MM.1S (cell line): ENCODE data around the gene KRT40.

Source experiments
- DNase-seq: peaks from one replicate; pipeline ENCODE4 v3.0.0-alpha.2; 2015
- H2AFZ ChIP-seq: fragments of 300-600 bp; sonication (generic); 2 replicates; pipeline ENCODE4 v1.6.0; 2016; ENCODE audit warnings: antibody characterized with exemption, low read length
- H3F3A ChIP-seq: fragments of 300-600 bp; sonication (generic); 2 replicates; pipeline ENCODE4 v1.6.1; 2016; ENCODE audit warnings: mild to moderate bottlenecking, antibody characterized with exemption, low read length, moderate library complexity, mixed read lengths; ENCODE audit not compliant: insufficient read depth
- H3K27ac ChIP-seq: fragments of 300-600 bp; sonication (generic); 2 replicates; pipeline ENCODE4 v1.5.1; 2016; ENCODE audit warnings: mild to moderate bottlenecking, low read length
- H3K27me3 ChIP-seq: fragments of 300-600 bp; sonication (generic); replicated peaks from 2 replicates; pipeline ENCODE4 v1.6.0; 2016; ENCODE audit warnings: low read length; ENCODE audit not compliant: insufficient read depth
- H3K36me3 ChIP-seq: fragments of 300-600 bp; sonication (generic); replicated peaks from 2 replicates; pipeline ENCODE4 v1.6.1; 2016; ENCODE audit warnings: mild to moderate bottlenecking, low read length, mixed read lengths; ENCODE audit not compliant: insufficient read depth
- H3K4me1 ChIP-seq: fragments of 300-600 bp; sonication (generic); 2 replicates; pipeline ENCODE4 v1.6.1; 2016; ENCODE audit warnings: low read length, mixed read lengths
- H3K4me2 ChIP-seq: fragments of 300-600 bp; sonication (generic); 2 replicates; pipeline ENCODE4 v1.6.0; 2016; ENCODE audit warnings: low read depth, low read length
- H3K4me3 ChIP-seq: fragments of 300-600 bp; sonication (generic); 2 replicates; pipeline ENCODE4 v1.5.1; 2016; ENCODE audit warnings: low read length, mixed read lengths
- H3K79me2 ChIP-seq: fragments of 300-600 bp; sonication (generic); 2 replicates; pipeline ENCODE4 v1.6.1; 2016; ENCODE audit warnings: mixed run types, low read length, mixed read lengths
- H3K9ac ChIP-seq: fragments of 300-600 bp; sonication (generic); 2 replicates; pipeline ENCODE4 v1.6.1; 2016; ENCODE audit warnings: low read length, mixed read lengths
- H3K9me2 ChIP-seq: fragments of 300-600 bp; sonication (generic); replicated peaks from 2 replicates; pipeline ENCODE4 v1.6.1; 2016; ENCODE audit warnings: mild to moderate bottlenecking, low read length, mixed read lengths; ENCODE audit not compliant: insufficient read depth
- H3K9me3 ChIP-seq: fragments of 300-600 bp; sonication (generic); replicated peaks from 2 replicates; pipeline ENCODE4 v1.6.1; 2016; ENCODE audit warnings: mild to moderate bottlenecking, low read length, mixed read lengths; ENCODE audit not compliant: insufficient read depth
- H4K20me1 ChIP-seq: fragments of 300-600 bp; sonication (generic); 2 replicates; pipeline ENCODE4 v1.6.1; 2016; ENCODE audit warnings: mild to moderate bottlenecking, low read length, moderate library complexity, mixed read lengths; ENCODE audit not compliant: insufficient read depth
- CTCF ChIP-seq: fragments of 300-600 bp; sonication (generic); IDR thresholded peaks from 2 replicates; pipeline ENCODE4 v1.5.1; 2016; ENCODE audit warnings: antibody characterized with exemption, low read length, mixed read lengths
- EZH2 ChIP-seq: fragments of 300-600 bp; sonication (generic); optimal IDR thresholded peaks from 2 replicates; pipeline ENCODE3; 2017; ENCODE audit warnings: low read depth, mild to moderate bottlenecking, antibody characterized with exemption, low read length, mixed read lengths
- EZH2phosphoT487 ChIP-seq: fragments of 300-600 bp; sonication (generic); IDR thresholded peaks from 2 replicates; pipeline ENCODE4 v1.6.1; 2018; ENCODE audit warnings: antibody characterized with exemption, low read length

Gene KRT40

GRCh38 chr17:40997361-40997760 is 13.2 kb upstream of the KRT40 start:
- Histone ChIP-seq H4K20me1 (no peaks in the 10 kb centered on the region), H3K4me1 (no peaks in the 10 kb centered on the region), H3K4me3 (no peak overlapping the region), H3F3A (no peaks in the 10 kb centered on the region), H3K9me3 (no peaks in the 10 kb centered on the region), H3K9me2 (no peaks in the 10 kb centered on the region), H3K27me3 (no peaks in the 10 kb centered on the region), H2AFZ (no peak overlapping the region), H3K27ac (no peak overlapping the region), H3K79me2 (no peaks in the 10 kb centered on the region), H3K36me3 (no peaks in the 10 kb centered on the region), H3K9ac (no peak overlapping the region), H3K4me2 (no peak overlapping the region)
- DNase-seq: no peak
- TF ChIP-seq EZH2phosphoT487 (no peak), EZH2 (no peak), CTCF (no peak)

- no peak for TF ChIP-seq EZH2phosphoT487
- TF ChIP-seq EZH2: no peak
- TF ChIP-seq CTCF: no peak
- Histone ChIP-seq H3K9me2 (no peaks in the 10 kb centered on the region), H3K27me3 (no peaks in the 10 kb centered on the region), H3K36me3 (no peaks in the 10 kb centered on the region), H4K20me1 (no peaks in the 10 kb centered on the region), H3K27ac (no peak overlapping the region), H3F3A (no peaks in the 10 kb centered on the region), H3K4me2 (no peak overlapping the region), H3K9me3 (no peaks in the 10 kb centered on the region), H3K4me1 (no peaks in the 10 kb centered on the region), H2AFZ (no peak overlapping the region), H3K9ac (no peak overlapping the region), H3K79me2 (no peaks in the 10 kb centered on the region), H3K4me3 (no peak overlapping the region)
- no peak for DNase-seq
Observed at GRCh38 chr17:40996829-40997228, 12.7 kb upstream of the KRT40 start.

DNA sequence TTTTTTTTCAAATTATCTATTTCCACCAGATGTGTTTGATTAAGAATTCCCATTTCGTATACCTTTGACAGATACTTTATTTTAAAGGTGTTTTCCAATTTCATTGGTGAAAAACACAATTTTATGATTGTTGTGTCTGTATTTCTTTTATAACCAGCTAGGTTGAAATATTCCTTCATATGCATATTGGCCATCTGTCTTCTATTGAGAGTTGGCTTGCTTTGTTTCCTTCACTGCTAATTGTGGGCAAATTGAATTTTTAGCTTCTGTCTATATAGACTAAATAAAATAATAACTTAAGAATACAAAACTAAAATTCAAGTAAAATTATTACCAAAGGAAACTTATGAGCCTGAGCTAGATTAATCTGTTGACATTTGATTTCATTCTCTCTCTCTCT is 11.0 kb upstream of the KRT40 start:
- H3K9me2 ChIP-seq: no peaks in the 10 kb centered on the region
- no peaks in the 10 kb centered on the region for H4K20me1 ChIP-seq
- DNase-seq: no peak
- no peaks in the 10 kb centered on the region for H3K9me3 ChIP-seq
- no peak overlapping the region for H3K27ac ChIP-seq
- H3F3A ChIP-seq: no peaks in the 10 kb centered on the region
- H3K36me3 ChIP-seq: no peaks in the 10 kb centered on the region
- TF ChIP-seq EZH2 (no peak), CTCF (no peak), EZH2phosphoT487 (no peak)
- no peaks in the 10 kb centered on the region for H3K4me1 ChIP-seq
- H3K4me2 ChIP-seq: no peak overlapping the region
- H2AFZ ChIP-seq: no peak overlapping the region
- no peak overlapping the region for H3K4me3 ChIP-seq
- no peak overlapping the region for H3K9ac ChIP-seq
- no peaks in the 10 kb centered on the region for H3K27me3 ChIP-seq
- H3K79me2 ChIP-seq: no peaks in the 10 kb centered on the region
